Skin of body (tissue), 2 donors: ENCODE results near the gene RPS27L. TPM values are rescaled to one million over a fixed set of nuclear protein-coding genes. Genes with fewer than 3 reads are reported as not detected.
"Not testable (repeated sequence)": the region's sequence is repeated elsewhere in the genome, so short reads cannot be mapped to it uniquely, and the experiment has no call there.

Experiments used
- DNase-seq: peaks from one replicate; lab custom pipeline; 2025; lab: John Stamatoyannopoulos, UW
- total RNA-seq: library from RNA; depleted of rRNA; stranded (reverse); fragments of >200 nt; gene quantifications from one replicate; pipeline ENCODE4 v1.2.3, GENCODE V29; 2014

RPS27L gene
- total RNA-seq, 1 donor from 2014 or later, result 63.6 TPM

DNA sequence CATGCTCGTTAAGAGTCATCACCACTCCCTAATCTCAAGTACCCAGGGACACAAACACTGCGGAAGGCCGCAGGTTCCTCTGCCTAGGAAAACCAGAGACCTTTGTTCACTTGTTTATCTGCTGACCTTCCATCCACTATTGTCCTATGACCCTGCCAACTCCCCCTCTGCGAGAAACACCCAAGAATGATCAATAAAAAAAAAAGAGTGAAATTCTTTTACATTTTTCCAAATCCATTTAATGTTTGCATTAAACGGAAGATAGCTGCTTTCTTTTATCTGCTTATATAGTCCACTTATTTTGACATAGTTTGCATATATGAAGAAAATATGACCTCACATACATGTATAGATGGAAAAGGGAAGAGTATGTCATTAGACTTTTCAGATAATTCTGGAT lies 57.7 kb downstream of the RPS27L start:
- not testable (repeated sequence) for DNase-seq

DNA sequence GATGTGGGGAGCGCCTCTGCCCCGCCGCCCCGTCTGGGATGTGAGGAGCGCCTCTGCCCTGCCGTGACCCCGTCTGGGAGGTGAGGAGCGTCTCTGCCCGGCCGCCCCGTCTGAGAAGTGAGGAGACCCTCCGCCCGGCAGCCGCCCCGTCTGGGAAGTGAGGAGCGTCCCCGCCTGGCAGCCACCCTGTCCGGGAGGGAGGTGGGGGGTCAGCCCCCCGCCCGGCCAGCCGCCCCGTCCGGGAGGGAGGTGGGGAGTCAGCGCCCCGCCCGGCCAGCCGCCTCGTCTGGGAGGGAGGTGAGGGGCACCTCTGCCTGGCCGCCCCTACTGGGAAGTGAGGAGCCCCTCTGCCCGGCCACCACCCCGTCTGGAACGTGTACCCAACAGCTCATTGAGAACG lies 58.4 kb downstream of the RPS27L start:
- DNase-seq, result not testable (repeated sequence)

Other genes starting within 250 kb of the RPS27L start
- gene TPM1, start 114.7 kb downstream of the RPS27L start, total RNA-seq, result 519 TPM
- gene LACTB, start 35.6 kb downstream of the RPS27L start, total RNA-seq, result 12.4 TPM
- gene RAB8B, start 32.1 kb upstream of the RPS27L start, total RNA-seq, result 52.0 TPM
- 13.3 TPM for gene APH1B, start 120.1 kb upstream of the RPS27L start, total RNA-seq
- 4.3 TPM for gene CA12, start 224.4 kb upstream of the RPS27L start, total RNA-seq